CD4-positive, alpha-beta T cell treated with Interleukin-1 beta for 1 hour (primary cell): ENCODE results near the gene IPO7.
"Not testable (repeated sequence)": the region's sequence is repeated elsewhere in the genome, so short reads cannot be mapped to it uniquely, and the experiment has no call there.

ENCODE experiments used
- DNase-seq, 2 donors: peaks; one replicate each; pipeline ENCODE4 v3.0.0-alpha.2; 2020 to 2022

The IPO7 gene

GRCh38 chr11:9384535-9385326 is at the start of gene IPO7:
TSS of gene IPO7 (plus strand) at chr11:9384652. CDS start at chr11:9384764, 112 bp downstream.
- DNase-seq, result peak; percentile 88 to 89

- no peak for DNase-seq
Measured at GRCh38 chr11:9341638-9342178, 42.7 kb upstream of the IPO7 start.

GRCh38 chr11:9344061-9344680 is 40.3 kb upstream of the IPO7 start:
- no peak for DNase-seq

- DNase-seq, result peak in 1 of 2 donors; percentile 10
Measured at GRCh38 chr11:9347100-9347499, 37.4 kb upstream of the IPO7 start.

- not testable (repeated sequence) for DNase-seq
Measured at GRCh38 chr11:9347779-9348178, 36.7 kb upstream of the IPO7 start.

GRCh38 chr11:9351321-9351881 is 33.1 kb upstream of the IPO7 start:
- DNase-seq, result no peak

GRCh38 chr11:9357041-9357440 is 27.4 kb upstream of the IPO7 start:
- no peak for DNase-seq

GRCh38 chr11:9360862-9361622 is 23.4 kb upstream of the IPO7 start:
- not testable (repeated sequence) for DNase-seq

- DNase-seq, result no peak
Measured at GRCh38 chr11:9362393-9362863, 22.0 kb upstream of the IPO7 start.

GRCh38 chr11:9363954-9364912 is 20.2 kb upstream of the IPO7 start:
- DNase-seq, result peak; percentile 83 to 90

GRCh38 chr11:9367551-9367950 is 16.9 kb upstream of the IPO7 start:
- DNase-seq, result no peak

GRCh38 chr11:9377036-9377435 is 7.4 kb upstream of the IPO7 start:
- DNase-seq, result no peak

GRCh38 chr11:9379041-9379440 is 5.4 kb upstream of the IPO7 start:
- no peak for DNase-seq

GRCh38 chr11:9380773-9381172 is 3.7 kb upstream of the IPO7 start:
- no peak for DNase-seq

GRCh38 chr11:9385327-9385899 is 961 bp downstream of the IPO7 start:
- DNase-seq, result no peak

- no peak for DNase-seq
Measured at GRCh38 chr11:9386086-9386485, 1.6 kb downstream of the IPO7 start.

- no peak for DNase-seq
Measured at GRCh38 chr11:9386901-9387300, 2.4 kb downstream of the IPO7 start.

GRCh38 chr11:9396310-9396709 is 11.9 kb downstream of the IPO7 start:
- no peak for DNase-seq

- no peak for DNase-seq
Measured at GRCh38 chr11:9396752-9397151, 12.3 kb downstream of the IPO7 start.

- no peak for DNase-seq
Measured at GRCh38 chr11:9397746-9398680, 13.6 kb downstream of the IPO7 start.
